Heart right ventricle (tissue), 16 donors: Measurements from ENCODE around the gene MREG. TPM values are rescaled to one million over a fixed set of nuclear protein-coding genes. Genes with fewer than 3 reads are reported as not detected.
A peak's percentile ranks its signal among the peaks of the same experiment; 100 is the strongest.

Source experiments
- ATAC-seq, 8 donors: fragments of 200-7000 bp; cut with Tn5 transposase; one replicate each; pipeline ENCODE4 v1.9.1; 2020; ENCODE audit warnings: mild to moderate bottlenecking in 8 of 8, moderate library complexity in 8 of 8, moderate number of reproducible peaks in 1 of 8
- DNase-seq, 2 donors: peaks; one replicate each; pipeline ENCODE4 v3.0.0-alpha.2; 2020
- H3K27ac ChIP-seq, 10 donors: fragments of 200-600 bp; sonication (generic) in 2 of 10; one replicate each; pipeline versions ENCODE4 v1.5.0 to v1.8.0; 2020 to 2022; ENCODE audit warnings: mild to moderate bottlenecking in 3 of 10
- H3K27me3 ChIP-seq, 7 donors: fragments of 200-600 bp; one replicate each; pipeline ENCODE4 v1.8.0; 2021 to 2022; ENCODE audit warnings: mild to moderate bottlenecking in 2 of 7
- H3K36me3 ChIP-seq, 9 donors: fragments of 200-600 bp; sonication (generic) in 1 of 9; one replicate each; pipeline versions ENCODE4 v1.5.0 to v1.8.0; 2020 to 2022; ENCODE audit warnings: mild to moderate bottlenecking in 2 of 9
- H3K4me1 ChIP-seq, 9 donors: fragments of 200-600 bp; sonication (generic) in 1 of 9; one replicate each; pipeline versions ENCODE4 v1.5.0 to v1.8.0; 2020 to 2022; ENCODE audit warnings: mild to moderate bottlenecking in 4 of 9
- H3K4me3 ChIP-seq, 10 donors: fragments of 200-600 bp; sonication (generic) in 2 of 10; one replicate each; pipeline versions ENCODE4 v1.5.0 to v1.8.0; 2020 to 2022; ENCODE audit warnings: mild to moderate bottlenecking in 7 of 10, moderate library complexity in 2 of 10
- H3K9me3 ChIP-seq, 11 donors: fragments of 200-600 bp in 10 of 11; sonication (generic) in 2 of 11; one replicate each; pipeline versions ENCODE4 v1.5.0 to v1.8.0; 2013 to 2022; ENCODE audit warnings: mild to moderate bottlenecking in 2 of 11, control low read depth in 1 of 11, moderate library complexity in 1 of 11
- WGBS, 2 donors: extraction: QIAGEN DNeasy Blood & Tissue Kit; methylation state at CpG; one replicate each; pipeline ENCODE4 v1.1.7; 2013; ENCODE audit warnings: inconsistent platforms in 1 of 2; 5-methylcytosine and 5-hydroxymethylcytosine counted together
- intact Hi-C, 10 donors: fragments of 100-400 bp; cut with DNase I; formaldehyde crosslinking; loops; one replicate each; pipeline versions ENCODE4 v1.11.1 to v1.14.2; 2022
- polyA plus RNA-seq, 2 donors: library from polyadenylated mRNA; stranded (reverse); fragments of 200-250 nt; gene quantifications; one replicate each; pipeline ENCODE4 v1.2.3, GENCODE V29; 2013
- total RNA-seq, 10 donors: library from RNA; stranded (reverse); fragmentation: NEBNext Ultra II Directional in 3 of 10; extraction: Animal tissue kit (Norgen Biotek cat#: 25700) in 3 of 10; gene quantifications; one replicate each; pipeline versions ENCODE4 v1.2.1 to v1.2.4, GENCODE V29; 2021 to 2023
- TF ChIP-seq, protein P1 (sequence below), 9 donors: fragments of 200-600 bp; sonication (generic) in 2 of 9; IDR thresholded peaks; one replicate each; pipeline versions ENCODE4 v1.5.0 to v1.8.0; 2021 to 2022; ENCODE audit warnings: antibody characterized with exemption in 9 of 9, mild to moderate bottlenecking in 5 of 9, moderate library complexity in 1 of 9
- donor health status: Arrhythmogenic right ventricular cardiomyopathy.
- donor health status: ischemic (EF 13 %, LVEDD 7.1; RV severe dilation, severe dysfunction).
- donor health status: healthy with polysubstance abuse.
- donor health status: DM: no; HTN: yes; CAD: no.
- donor health status: DM: no; HTN: no; CAD: no.
- donor health status: ischemic (EF 25% LVEDD 6.9; RV normal size, moderate dysfunction).
- donor health status: ischemic (EF 25% LVEDD 5.7; RV mildly dilated, moderate dysfunction).
- donor health status: healthy.
- donor health status: DM: yes; HTN: yes; CAD: no.
- donor health status: Ischemic cardiomyopathy.
- donor health status: ischemic (EF 35%, LVEDD 5.7; RV mildly dilated, moderate dysfunction).
- donor health status: nonischemic (EF 11% LVEDD 7.7; RV severe dilation, severe dysfunction).
- donor health status: DM: yes; HTN: yes; CAD: no.
- donor health status: PGD.
- donor health status: ischemic (EF 29% LVEDD 5.4; RV normal size, mild dysfunction).
- donor health status: nonischemic (EF 23%, LVEDD 6.1; RV moderate dilation, normal function).

MREG gene
- total and polyA plus RNA-seq, 12 donors, result 0.13 to 1.5 (median 0.38) TPM

DNA sequence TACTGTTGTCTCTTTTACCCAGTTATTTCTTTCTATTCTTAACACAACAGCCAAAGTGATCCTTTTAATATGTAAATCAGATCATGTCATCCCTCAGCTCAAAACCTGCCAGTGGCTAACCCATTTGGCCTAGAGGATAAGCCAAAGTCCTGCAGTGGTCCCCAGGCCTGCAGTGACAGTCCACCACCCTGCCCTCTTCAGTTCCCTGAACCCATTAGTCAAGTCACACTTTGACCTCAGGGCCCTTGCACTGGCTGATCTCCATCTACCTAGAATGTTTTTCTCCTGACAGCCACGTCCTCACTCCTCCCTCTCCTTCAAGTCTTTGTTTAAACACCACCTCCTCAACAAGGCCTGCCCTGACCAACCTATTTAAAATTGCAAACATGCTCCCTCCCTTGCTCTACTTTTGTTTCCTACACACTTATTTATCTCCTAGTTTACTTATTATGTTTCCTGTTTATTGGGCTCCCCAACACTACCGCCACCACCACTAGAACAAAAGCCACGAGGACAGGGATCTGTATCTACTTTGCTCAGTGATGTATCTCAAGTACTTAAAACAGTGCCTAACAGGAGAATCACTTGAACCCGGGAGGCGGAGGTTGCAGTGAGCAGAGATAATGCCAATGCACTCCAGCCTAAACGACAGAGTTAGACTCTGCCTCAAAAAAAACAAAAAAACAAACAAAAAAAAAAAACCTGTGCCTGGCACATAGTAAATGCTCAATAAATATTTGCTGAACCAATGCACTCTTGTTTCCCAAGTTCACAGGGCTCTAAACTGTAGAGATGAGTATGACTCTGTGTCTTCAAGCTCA, 9.3 kb downstream of the MREG start:
- TF ChIP-seq, protein P1, sequence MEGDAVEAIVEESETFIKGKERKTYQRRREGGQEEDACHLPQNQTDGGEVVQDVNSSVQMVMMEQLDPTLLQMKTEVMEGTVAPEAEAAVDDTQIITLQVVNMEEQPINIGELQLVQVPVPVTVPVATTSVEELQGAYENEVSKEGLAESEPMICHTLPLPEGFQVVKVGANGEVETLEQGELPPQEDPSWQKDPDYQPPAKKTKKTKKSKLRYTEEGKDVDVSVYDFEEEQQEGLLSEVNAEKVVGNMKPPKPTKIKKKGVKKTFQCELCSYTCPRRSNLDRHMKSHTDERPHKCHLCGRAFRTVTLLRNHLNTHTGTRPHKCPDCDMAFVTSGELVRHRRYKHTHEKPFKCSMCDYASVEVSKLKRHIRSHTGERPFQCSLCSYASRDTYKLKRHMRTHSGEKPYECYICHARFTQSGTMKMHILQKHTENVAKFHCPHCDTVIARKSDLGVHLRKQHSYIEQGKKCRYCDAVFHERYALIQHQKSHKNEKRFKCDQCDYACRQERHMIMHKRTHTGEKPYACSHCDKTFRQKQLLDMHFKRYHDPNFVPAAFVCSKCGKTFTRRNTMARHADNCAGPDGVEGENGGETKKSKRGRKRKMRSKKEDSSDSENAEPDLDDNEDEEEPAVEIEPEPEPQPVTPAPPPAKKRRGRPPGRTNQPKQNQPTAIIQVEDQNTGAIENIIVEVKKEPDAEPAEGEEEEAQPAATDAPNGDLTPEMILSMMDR (IDR thresholded peaks at IDR 0.05), result no peak
- no peak for ATAC-seq

DNA sequence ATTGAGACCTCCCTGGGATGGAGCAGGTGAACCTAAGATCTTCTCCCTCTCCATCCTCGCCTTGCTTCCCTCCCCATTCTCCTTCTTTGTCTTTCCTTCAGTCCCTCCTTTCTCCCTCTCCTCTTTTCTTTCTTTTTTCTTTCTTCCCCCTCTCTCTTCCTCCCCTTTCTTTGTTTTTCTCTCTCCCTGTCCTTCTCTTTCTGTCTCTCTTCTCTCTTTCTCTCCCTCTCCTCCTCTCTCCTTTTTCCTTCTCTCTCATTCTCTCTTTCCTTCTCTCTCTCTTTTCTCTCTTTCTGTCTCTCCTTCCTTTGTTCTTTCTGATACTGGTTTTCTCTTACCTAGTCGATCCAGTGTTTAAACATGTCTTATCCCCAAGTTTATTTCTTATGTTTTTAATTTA, 10.7 kb downstream of the MREG start:
- TF ChIP-seq, protein P1 (IDR thresholded peaks at IDR 0.05), result no peak
- intact Hi-C loops, result no loop called here
- H3K4me1 ChIP-seq, result peaks cover 0 to 17% (median 0%) of the 10 kb centered on the region in 9 donors
- H3K27ac ChIP-seq, result no peak overlapping the region
- H3K9me3 ChIP-seq, result no peaks in the 10 kb centered on the region
- H3K36me3 ChIP-seq, result no peaks in the 10 kb centered on the region
- H3K4me3 ChIP-seq, result no peak overlapping the region
- ATAC-seq (no peak), DNase-seq (no peak)
- H3K27me3 ChIP-seq, result no peaks in the 10 kb centered on the region
- WGBS, 2 donors, result 91 to 98% methylated on average over 2 of the region's 2 CpGs

More for the DNA sequence above, 9.3 kb downstream of the MREG start:
- no peak overlapping the region for H3K27ac ChIP-seq
- H3K27me3 ChIP-seq, result no peaks in the 10 kb centered on the region
- H3K4me1 ChIP-seq, result peaks cover 0 to 20% (median 0%) of the 10 kb centered on the region in 9 donors
- no peak overlapping the region for H3K4me3 ChIP-seq
- 88 to 91% methylated on average over 6 of the region's 6 CpGs for WGBS, 2 donors
- no peaks in the 10 kb centered on the region for H3K9me3 ChIP-seq
- intact Hi-C loops, result no loop called here
- no peak for DNase-seq
- H3K36me3 ChIP-seq, result no peaks in the 10 kb centered on the region

DNA sequence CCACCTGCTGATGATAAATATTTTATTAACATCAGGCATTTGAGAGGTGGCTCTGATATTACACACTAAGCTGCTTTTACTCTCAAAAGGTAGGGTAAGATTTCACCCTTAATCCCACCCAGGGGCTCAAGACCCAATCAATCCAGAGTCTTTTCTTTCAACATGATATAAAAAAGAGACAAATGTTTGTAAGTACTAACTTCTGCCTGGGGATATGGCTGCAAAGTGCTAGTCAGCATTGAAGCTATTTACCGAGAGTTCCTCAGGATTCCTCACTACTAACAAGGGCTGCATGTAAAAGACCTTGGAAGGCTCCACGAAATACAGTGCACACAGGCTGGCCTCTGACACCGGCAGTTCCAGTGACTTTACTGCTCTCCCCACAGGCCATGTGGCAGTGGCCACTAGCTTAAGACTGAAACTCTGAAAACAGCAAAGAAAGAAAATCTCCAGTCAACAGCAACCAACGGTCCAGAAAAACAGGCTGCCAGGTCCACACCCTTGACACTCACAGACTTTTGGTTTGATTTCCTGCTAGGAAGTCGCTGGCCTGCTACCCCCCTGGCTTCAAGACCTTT, 11.2 kb downstream of the MREG start:
- Histone ChIP-seq H3K4me3 (no peak overlapping the region), H3K27ac (no peak overlapping the region), H3K4me1 (peaks cover 0 to 17% (median 0%) of the 10 kb centered on the region in 9 donors), H3K9me3 (no peaks in the 10 kb centered on the region), H3K36me3 (no peaks in the 10 kb centered on the region), H3K27me3 (no peaks in the 10 kb centered on the region)
- ATAC-seq, result peak in 1 of 8 donors; percentile 7
- TF ChIP-seq, protein P1 (IDR thresholded peaks at IDR 0.05), result no peak
- DNase-seq, result no peak
- intact Hi-C loops, result no loop called here
- WGBS, 2 donors, result 58 to 69% methylated on average over 5 of the region's 5 CpGs

DNA sequence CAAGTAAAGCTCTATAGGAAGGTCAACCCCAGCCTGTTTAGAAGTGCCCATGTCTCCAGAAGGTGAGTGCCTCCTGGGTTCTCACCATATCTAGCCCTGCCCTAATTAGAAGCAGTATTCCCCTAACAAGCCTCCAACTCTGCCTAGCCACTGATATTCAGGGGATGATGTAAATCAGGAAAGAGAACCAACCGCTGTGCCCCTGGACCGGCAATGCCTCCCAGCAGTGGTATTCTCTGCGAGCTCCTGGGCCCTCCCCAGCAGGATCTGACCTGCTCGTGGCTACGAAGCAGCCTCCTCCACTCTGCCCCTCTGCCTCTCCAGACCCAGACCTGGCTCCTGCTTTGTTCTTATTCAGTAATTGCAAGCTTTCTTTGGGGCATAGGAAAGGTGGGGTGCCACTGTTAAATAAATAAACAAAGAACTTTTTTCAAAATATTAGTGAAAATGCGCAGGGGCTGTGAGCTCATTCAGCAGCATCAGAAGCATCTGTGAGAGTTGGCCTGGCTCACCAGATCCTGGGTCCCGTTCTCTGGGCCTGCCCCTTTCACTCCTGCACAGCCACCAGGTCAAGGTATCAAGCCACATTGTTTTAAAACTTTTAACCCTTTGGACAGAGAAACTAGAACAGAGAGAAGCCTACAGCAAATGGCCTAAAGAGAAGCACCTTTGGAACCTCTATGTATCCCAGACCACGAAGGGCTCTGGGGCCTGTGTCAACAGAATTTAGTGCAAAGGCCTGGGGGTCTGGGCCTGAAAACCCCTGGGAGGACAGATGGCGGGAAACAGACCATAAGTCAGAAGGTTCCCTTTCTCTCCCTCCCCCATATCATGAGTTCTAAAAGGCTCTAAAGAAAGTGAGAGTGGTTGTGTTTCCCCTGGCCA, 11.9 kb downstream of the MREG start:
- no peaks in the 10 kb centered on the region for H3K36me3 ChIP-seq

More for the DNA sequence above, 11.9 kb downstream of the MREG start:
- H3K4me1 ChIP-seq, result peaks cover 0 to 11% (median 0%) of the 10 kb centered on the region in 9 donors
- WGBS, 2 donors, result 78 to 80% methylated on average over 9 of the region's 9 CpGs
- no peak overlapping the region for H3K27ac ChIP-seq
- no peaks in the 10 kb centered on the region for H3K27me3 ChIP-seq
- ATAC-seq, result no peak
- H3K4me3 ChIP-seq, result no peak overlapping the region
- no peaks in the 10 kb centered on the region for H3K9me3 ChIP-seq
- intact Hi-C loops, result no loop called here
- TF ChIP-seq, protein P1 (IDR thresholded peaks at IDR 0.05), result no peak
- DNase-seq, result no peak
